ENCODE results near the gene GPD1L. TPM values are rescaled to one million over a fixed set of nuclear protein-coding genes. Genes with fewer than 3 reads are reported as not detected.

GPD1L gene
- polyA plus RNA-seq, 1 donor (not counting 4 experiments of a cell fraction or from before 2014, with no cell fraction given): 4.5 TPM

GRCh38 chr3:32076566-32076965 lies 29.9 kb upstream of the GPD1L start:
- Histone ChIP-seq H3K79me2 (ENCODE audit: control insufficient read depth, insufficient read depth, low read length) (no peaks in the 10 kb centered on the region), H3K4me1 (ENCODE audit: control insufficient read depth, extremely low read depth, insufficient read depth, low read length) (no peaks in the 10 kb centered on the region), H3K36me3 (ENCODE audit: control insufficient read depth in 2 of 2, extremely low read depth in 1 of 2, insufficient read depth in 2 of 2, low read length in 2 of 2) (no peaks in the 10 kb centered on the region), H3K4me2 (ENCODE audit: control insufficient read depth, extremely low read depth, insufficient read depth, low read depth, low read length) (no peak overlapping the region), H3K27ac (ENCODE audit: control insufficient read depth, insufficient read depth, low read length) (no peak overlapping the region), H3K9ac (ENCODE audit: control insufficient read depth, extremely low read depth, insufficient read depth, low read length) (no peak overlapping the region), H4K20me1 (ENCODE audit: control insufficient read depth, extremely low read depth, insufficient read depth, low read length) (no peaks in the 10 kb centered on the region), H3K9me3 (ENCODE audit: control insufficient read depth, low read depth, low read length) (no peaks in the 10 kb centered on the region), H2AFZ (ENCODE audit: control insufficient read depth, low read length) (no peak overlapping the region), H3K27me3 (ENCODE audit: control insufficient read depth, extremely low read depth, insufficient read depth, low read length) (peaks cover 5% of the 10 kb centered on the region), H3K4me3 (ENCODE audit: control insufficient read depth in 2 of 3, extremely low read depth in 1 of 3, insufficient read depth in 2 of 3, low read depth in 1 of 3, low read length in 3 of 3) (no peak overlapping the region), H3K9me1 (ENCODE audit: control insufficient read depth, extremely low read depth, insufficient read depth, low read length) (no peaks in the 10 kb centered on the region)
- dilution Hi-C loops (cut with MboI; ENCODE audit: extremely low pct_ligation_motif_present, low sequenced_read_pairs): no loop called here
- FAIRE-seq (no peak), DNase-seq (ENCODE audit: low read depth, low spot score) (no peak)
- TF ChIP-seq CTCF (optimal IDR thresholded peaks at IDR 0.05 in 1 of 3, IDR thresholded peaks at IDR 0.05 in 1 of 3, conservative IDR thresholded peaks at IDR 0.05 in 1 of 3; ENCODE audit: extremely low read depth in 1 of 3, insufficient read depth in 2 of 3, low read length in 3 of 3): no peak
- TF ChIP-seq EZH2 (IDR thresholded peaks at IDR 0.05; ENCODE audit: low read length): no peak

DNA sequence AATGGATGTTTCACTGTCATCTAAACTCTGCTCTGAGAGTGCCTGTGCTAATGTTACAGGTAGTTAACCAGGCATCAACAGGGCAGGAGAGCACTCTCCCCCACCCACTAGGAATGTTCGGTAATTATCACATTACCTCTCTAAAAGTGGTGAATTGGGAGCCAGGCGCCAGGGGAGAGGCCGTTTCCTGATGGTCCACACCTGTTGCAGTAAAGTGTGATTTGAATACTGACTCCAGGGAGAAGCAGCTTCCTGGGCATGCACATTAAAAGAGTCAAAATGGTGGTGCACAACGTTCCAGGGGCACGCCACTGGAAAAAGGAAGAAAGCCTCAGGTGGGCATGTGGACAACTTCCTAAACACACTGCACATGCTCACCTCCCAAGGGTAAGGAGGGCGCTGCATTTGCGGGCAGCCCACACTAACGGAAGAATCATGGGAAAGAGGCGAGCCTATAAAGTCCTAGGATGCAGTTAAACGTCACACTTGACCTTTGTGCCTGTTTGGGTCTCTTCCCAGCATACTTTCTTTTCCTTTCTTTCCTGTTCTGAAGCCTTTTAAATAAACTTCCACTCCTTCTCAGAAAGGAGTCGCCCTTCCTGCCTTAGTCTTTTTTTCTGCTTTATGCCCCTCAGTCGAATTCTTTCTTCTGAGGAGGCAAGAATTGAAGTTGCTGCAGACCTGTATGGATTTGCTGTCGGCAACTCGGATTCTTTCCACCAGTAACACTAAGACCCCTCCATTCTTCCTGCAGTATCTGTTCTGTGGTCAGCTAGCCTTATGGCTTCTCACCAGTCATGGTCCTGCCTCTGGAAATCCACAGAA lies 28.9 kb upstream of the GPD1L start:
- Histone ChIP-seq H3K9me1 (ENCODE audit: control insufficient read depth, extremely low read depth, insufficient read depth, low read length) (no peaks in the 10 kb centered on the region), H4K20me1 (ENCODE audit: control insufficient read depth, extremely low read depth, insufficient read depth, low read length) (no peaks in the 10 kb centered on the region), H3K4me2 (ENCODE audit: control insufficient read depth, extremely low read depth, insufficient read depth, low read depth, low read length) (no peak overlapping the region), H3K9me3 (ENCODE audit: control insufficient read depth, low read depth, low read length) (no peaks in the 10 kb centered on the region), H3K36me3 (ENCODE audit: control insufficient read depth in 2 of 2, extremely low read depth in 1 of 2, insufficient read depth in 2 of 2, low read length in 2 of 2) (no peaks in the 10 kb centered on the region), H3K4me1 (ENCODE audit: control insufficient read depth, extremely low read depth, insufficient read depth, low read length) (no peaks in the 10 kb centered on the region), H3K4me3 (ENCODE audit: control insufficient read depth in 2 of 3, extremely low read depth in 1 of 3, insufficient read depth in 2 of 3, low read depth in 1 of 3, low read length in 3 of 3) (no peak overlapping the region), H2AFZ (ENCODE audit: control insufficient read depth, low read length) (no peak overlapping the region), H3K79me2 (ENCODE audit: control insufficient read depth, insufficient read depth, low read length) (no peaks in the 10 kb centered on the region), H3K27me3 (ENCODE audit: control insufficient read depth, extremely low read depth, insufficient read depth, low read length) (peaks cover 5% of the 10 kb centered on the region), H3K9ac (ENCODE audit: control insufficient read depth, extremely low read depth, insufficient read depth, low read length) (no peak overlapping the region), H3K27ac (ENCODE audit: control insufficient read depth, insufficient read depth, low read length) (no peak overlapping the region)
- FAIRE-seq: no peak
- TF ChIP-seq CTCF (optimal IDR thresholded peaks at IDR 0.05 in 1 of 3, IDR thresholded peaks at IDR 0.05 in 1 of 3, conservative IDR thresholded peaks at IDR 0.05 in 1 of 3; ENCODE audit: extremely low read depth in 1 of 3, insufficient read depth in 2 of 3, low read length in 3 of 3) (no peak), EZH2 (IDR thresholded peaks at IDR 0.05; ENCODE audit: low read length) (no peak)
- DNase-seq (ENCODE audit: low read depth, low spot score): no peak
- dilution Hi-C loops (cut with MboI; ENCODE audit: extremely low pct_ligation_motif_present, low sequenced_read_pairs): no loop called here

Measured in keratinocyte (primary cell).